ENCODE results near the gene FSIP1. TPM values are rescaled to one million over a fixed set of nuclear protein-coding genes. Genes with fewer than 3 reads are reported as not detected.

FSIP1 gene
- total RNA-seq, 6 experiments from 2014 or later = 0.07 to 0.74 (median 0.35) TPM; not detected in 1

DNA sequence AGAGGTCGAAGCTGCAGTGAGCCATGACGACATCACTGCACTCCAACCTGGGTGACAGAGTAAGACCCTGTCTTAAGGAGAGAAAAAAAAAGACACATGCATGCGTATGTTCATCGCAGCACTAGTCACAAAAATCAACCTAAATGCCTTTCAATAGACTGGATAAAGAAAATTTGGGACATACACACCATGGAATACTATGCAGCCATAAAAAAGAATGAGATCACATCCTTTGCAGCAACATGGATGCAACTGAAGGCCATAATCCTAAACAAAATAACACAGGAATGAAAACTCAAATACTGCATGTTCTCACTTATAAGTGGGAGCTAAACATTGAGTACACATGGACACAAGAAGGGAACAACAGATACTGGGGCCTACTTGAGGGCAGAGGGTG is 53.1 kb downstream of the FSIP1 start:
- TF ChIP-seq POLR2A (IDR thresholded peaks at IDR 0.05) = no peak
- TF ChIP-seq, protein P1, sequence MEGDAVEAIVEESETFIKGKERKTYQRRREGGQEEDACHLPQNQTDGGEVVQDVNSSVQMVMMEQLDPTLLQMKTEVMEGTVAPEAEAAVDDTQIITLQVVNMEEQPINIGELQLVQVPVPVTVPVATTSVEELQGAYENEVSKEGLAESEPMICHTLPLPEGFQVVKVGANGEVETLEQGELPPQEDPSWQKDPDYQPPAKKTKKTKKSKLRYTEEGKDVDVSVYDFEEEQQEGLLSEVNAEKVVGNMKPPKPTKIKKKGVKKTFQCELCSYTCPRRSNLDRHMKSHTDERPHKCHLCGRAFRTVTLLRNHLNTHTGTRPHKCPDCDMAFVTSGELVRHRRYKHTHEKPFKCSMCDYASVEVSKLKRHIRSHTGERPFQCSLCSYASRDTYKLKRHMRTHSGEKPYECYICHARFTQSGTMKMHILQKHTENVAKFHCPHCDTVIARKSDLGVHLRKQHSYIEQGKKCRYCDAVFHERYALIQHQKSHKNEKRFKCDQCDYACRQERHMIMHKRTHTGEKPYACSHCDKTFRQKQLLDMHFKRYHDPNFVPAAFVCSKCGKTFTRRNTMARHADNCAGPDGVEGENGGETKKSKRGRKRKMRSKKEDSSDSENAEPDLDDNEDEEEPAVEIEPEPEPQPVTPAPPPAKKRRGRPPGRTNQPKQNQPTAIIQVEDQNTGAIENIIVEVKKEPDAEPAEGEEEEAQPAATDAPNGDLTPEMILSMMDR (IDR thresholded peaks at IDR 0.05) = no peak
- 89% methylated on average over 4 of the region's 4 CpGs for WGBS (ENCODE audit: insufficient coverage, low coverage, low lambda C conversion rate, missing lambda C conversion rate)

DNA sequence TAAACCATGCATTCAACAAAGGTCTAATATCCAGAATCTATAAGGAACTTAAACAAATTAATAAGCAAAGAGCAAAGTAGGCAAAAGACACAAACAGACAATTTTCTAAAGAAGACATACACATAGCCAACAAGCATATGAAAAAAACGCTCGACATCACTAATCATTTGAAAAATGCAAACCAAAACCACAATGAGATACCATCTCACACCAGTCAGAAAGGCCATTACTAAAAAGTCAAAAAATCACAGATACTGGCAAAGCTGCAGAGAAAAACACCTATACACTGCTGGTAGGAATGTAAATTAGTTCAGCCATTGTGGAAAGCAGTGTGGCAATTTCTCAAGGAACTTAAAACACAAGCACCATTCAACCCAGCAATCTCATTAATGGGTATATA is 53.8 kb downstream of the FSIP1 start:
- TF ChIP-seq, protein P1 (IDR thresholded peaks at IDR 0.05) = no peak
- TF ChIP-seq POLR2A (IDR thresholded peaks at IDR 0.05) = no peak
- 86% methylated on average over 2 of the region's 2 CpGs for WGBS (ENCODE audit: insufficient coverage, low coverage, low lambda C conversion rate, missing lambda C conversion rate)
- Histone ChIP-seq H3K4me1 (no peaks in the 10 kb centered on the region), H3K9me3 (no peaks in the 10 kb centered on the region), H3K4me3 (no peak overlapping the region), H3K27ac (no peak overlapping the region), H3K27me3 (no peaks in the 10 kb centered on the region), H3K36me3 (no peaks in the 10 kb centered on the region)
- ATAC-seq (no peak), DNase-seq (no peak)
- intact Hi-C loops (cut with DNase I) = no loop called here

More for the DNA sequence above, 53.1 kb downstream of the FSIP1 start:
- no peaks in the 10 kb centered on the region for H3K9me3 ChIP-seq
- no peak overlapping the region for H3K4me3 ChIP-seq
- no peak overlapping the region for H3K27ac ChIP-seq
- DNase-seq = no peak
- no peaks in the 10 kb centered on the region for H3K27me3 ChIP-seq
- no peak for ATAC-seq
- H3K36me3 ChIP-seq = no peaks in the 10 kb centered on the region
- intact Hi-C loops (cut with DNase I) = no loop called here
- H3K4me1 ChIP-seq = no peaks in the 10 kb centered on the region

DNA sequence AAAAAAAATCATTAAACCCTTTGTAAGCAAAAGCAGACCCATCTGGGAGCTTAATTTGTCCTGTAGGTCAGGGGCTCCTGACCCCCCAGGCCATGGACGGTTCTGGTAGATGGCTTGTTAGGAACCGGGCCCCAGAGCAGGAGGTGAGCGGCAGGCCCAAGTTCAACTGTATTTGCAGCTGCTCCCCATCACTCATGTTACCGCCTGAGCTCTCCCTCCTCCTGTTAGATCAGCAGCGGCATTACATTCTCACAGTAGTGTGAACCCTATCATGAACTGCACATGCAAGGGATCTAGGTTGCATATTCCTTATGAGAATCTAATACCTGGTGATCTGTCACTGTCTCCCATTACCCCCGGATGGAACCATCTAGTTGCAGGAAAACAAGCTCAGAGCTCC is 60.7 kb downstream of the FSIP1 start:
- no peak for DNase-seq
- Histone ChIP-seq H3K27ac (no peak overlapping the region), H3K36me3 (no peaks in the 10 kb centered on the region), H3K9me3 (no peaks in the 10 kb centered on the region), H3K4me1 (no peaks in the 10 kb centered on the region), H3K4me3 (no peak overlapping the region), H3K27me3 (no peaks in the 10 kb centered on the region)
- TF ChIP-seq, protein P1 (IDR thresholded peaks at IDR 0.05) = no peak
- no peak for TF ChIP-seq POLR2A (IDR thresholded peaks at IDR 0.05)
- WGBS (ENCODE audit: insufficient coverage, low coverage, low lambda C conversion rate, missing lambda C conversion rate) = 50% methylated on average over 1 of the region's 6 CpGs
- intact Hi-C loops (cut with DNase I) = no loop called here
- no peak for ATAC-seq

DNA sequence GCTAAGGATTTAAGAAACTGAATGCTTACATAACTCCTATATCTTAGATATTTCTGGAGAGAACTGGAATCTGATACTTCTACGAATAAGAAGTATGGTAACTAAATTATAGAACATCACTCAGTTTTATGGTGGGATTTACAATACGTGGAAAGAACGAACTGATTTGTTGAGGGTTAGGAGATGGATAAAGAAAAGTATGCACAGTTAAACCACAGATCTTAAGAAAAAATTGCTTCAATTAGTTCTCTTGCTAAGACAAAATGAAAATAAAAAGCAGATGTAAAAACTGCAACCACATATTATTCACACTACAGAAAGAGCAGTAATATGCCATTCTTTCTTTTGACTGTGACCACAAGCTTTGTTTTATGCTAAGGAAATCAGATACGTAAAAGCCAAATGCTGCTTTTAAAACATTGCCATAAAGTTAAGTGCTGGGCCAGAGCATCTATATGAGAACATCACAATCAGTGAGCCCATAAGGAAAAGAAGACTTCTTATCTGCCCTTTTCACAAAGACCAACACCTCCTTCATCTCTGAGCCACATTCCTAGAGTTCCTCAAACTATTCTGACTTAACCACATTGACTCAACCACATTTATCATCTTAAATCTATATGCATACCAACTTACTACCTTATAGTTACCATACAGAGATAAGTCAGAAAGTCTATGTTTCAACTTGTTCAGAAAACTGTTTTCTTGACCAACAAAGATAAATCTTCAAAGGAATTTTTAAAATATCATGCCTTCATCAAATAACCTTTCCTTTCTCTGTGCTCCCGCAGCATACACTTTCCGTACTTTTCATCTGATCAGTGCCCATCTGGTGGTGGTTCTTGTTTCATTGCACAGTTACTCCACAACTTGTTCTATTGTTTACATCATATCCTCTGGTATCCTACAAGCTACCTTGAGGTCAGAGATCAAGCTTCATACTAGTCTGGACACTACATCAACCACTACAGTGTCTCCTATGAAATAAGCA is 61.7 kb downstream of the FSIP1 start:
- Histone ChIP-seq H3K36me3 (no peaks in the 10 kb centered on the region), H3K9me3 (no peaks in the 10 kb centered on the region), H3K27me3 (no peaks in the 10 kb centered on the region), H3K27ac (no peak overlapping the region), H3K4me1 (no peaks in the 10 kb centered on the region), H3K4me3 (no peak overlapping the region)
- ATAC-seq (no peak), DNase-seq (no peak)
- intact Hi-C loops (cut with DNase I) = no loop called here
- no peak for TF ChIP-seq POLR2A (IDR thresholded peaks at IDR 0.05)
- TF ChIP-seq, protein P1 (IDR thresholded peaks at IDR 0.05) = no peak
- WGBS (ENCODE audit: insufficient coverage, low coverage, low lambda C conversion rate, missing lambda C conversion rate) = 65% methylated on average over 6 of the region's 6 CpGs
